ENCODE results near the gene GRIK3. TPM values are rescaled to one million over a fixed set of nuclear protein-coding genes. Genes with fewer than 3 reads are reported as not detected.

GRIK3 gene
- total RNA-seq, 1 donor from 2014 or later, result 0.27 TPM

- peaks cover 94% of the 10 kb centered on the region for H3K27me3 ChIP-seq (ENCODE audit: low read depth)
- peaks cover 8% of the 10 kb centered on the region for H3K4me1 ChIP-seq
- intact Hi-C loops (cut with DNase I), result no loop called here
- no peak for TF ChIP-seq CTCF (IDR thresholded peaks at IDR 0.05)
- no peaks in the 10 kb centered on the region for H3K36me3 ChIP-seq
- ATAC-seq, result no peak
- H3K4me3 ChIP-seq, result no peak overlapping the region
- DNase-seq, result no peak
- H3K27ac ChIP-seq, result no peak overlapping the region
- H3K9me3 ChIP-seq, result no peaks in the 10 kb centered on the region
These were observed 4.1 kb upstream of the GRIK3 start for GRCh38 chr1:37038227-37039093.

- H3K36me3 ChIP-seq, result no peaks in the 10 kb centered on the region
- H3K4me1 ChIP-seq, result peaks cover 8% of the 10 kb centered on the region
- no peak for DNase-seq
- TF ChIP-seq CTCF (IDR thresholded peaks at IDR 0.05), result no peak
- peaks cover 94% of the 10 kb centered on the region for H3K27me3 ChIP-seq (ENCODE audit: low read depth)
- no peaks in the 10 kb centered on the region for H3K9me3 ChIP-seq
- no peak overlapping the region for H3K4me3 ChIP-seq
- no peak overlapping the region for H3K27ac ChIP-seq
- no peak for ATAC-seq
- intact Hi-C loops (cut with DNase I), result no loop called here
These were observed 3.4 kb upstream of the GRIK3 start for GRCh38 chr1:37037690-37038089.

GRCh38 chr1:37036667-37037053 is 2.3 kb upstream of the GRIK3 start:
- no peaks in the 10 kb centered on the region for H3K36me3 ChIP-seq
- peaks cover 94% of the 10 kb centered on the region for H3K27me3 ChIP-seq (ENCODE audit: low read depth)
- no peak overlapping the region for H3K4me3 ChIP-seq
- ATAC-seq (no peak), DNase-seq (no peak)
- H3K9me3 ChIP-seq, result no peaks in the 10 kb centered on the region
- peaks cover 8% of the 10 kb centered on the region for H3K4me1 ChIP-seq
- intact Hi-C loops (cut with DNase I), result no loop called here
- no peak for TF ChIP-seq CTCF (IDR thresholded peaks at IDR 0.05)
- H3K27ac ChIP-seq, result no peak overlapping the region

- no peaks in the 10 kb centered on the region for H3K36me3 ChIP-seq
- H3K27ac ChIP-seq, result no peak overlapping the region
- no peak for TF ChIP-seq CTCF (IDR thresholded peaks at IDR 0.05)
- no peak overlapping the region for H3K4me3 ChIP-seq
- no peak for ATAC-seq
- intact Hi-C loops (cut with DNase I), result no loop called here
- H3K4me1 ChIP-seq, result peaks cover 8% of the 10 kb centered on the region
- H3K9me3 ChIP-seq, result no peaks in the 10 kb centered on the region
- peaks cover 94% of the 10 kb centered on the region for H3K27me3 ChIP-seq (ENCODE audit: low read depth)
- no peak for DNase-seq
These were observed 1.7 kb upstream of the GRIK3 start for GRCh38 chr1:37035796-37036666.

GRCh38 chr1:37035014-37035691 is 838 bp upstream of the GRIK3 start:
- Histone ChIP-seq H3K27ac (no peak overlapping the region), H3K4me1 (peaks cover 8% of the 10 kb centered on the region), H3K36me3 (no peaks in the 10 kb centered on the region), H3K27me3 (ENCODE audit: low read depth) (peaks cover 92% of the 10 kb centered on the region), H3K9me3 (no peaks in the 10 kb centered on the region), H3K4me3 (no peak overlapping the region)
- ATAC-seq (no peak), DNase-seq (no peak)
- no peak for TF ChIP-seq CTCF (IDR thresholded peaks at IDR 0.05)
- intact Hi-C loops (cut with DNase I), result no loop called here

Data from lower lobe of right lung (tissue), 2 donors.